GM12874 (cell line): ENCODE measurements around the gene KBTBD12.

ENCODE experiments used
- CTCF ChIP-seq: IDR thresholded peaks from 2 replicates; pipeline ENCODE4 v1.5.1; 2011; ENCODE audit warnings: low read depth, mild to moderate bottlenecking, control low read depth, low read length, moderate library complexity; ENCODE audit not compliant: insufficient read depth

Gene KBTBD12

DNA sequence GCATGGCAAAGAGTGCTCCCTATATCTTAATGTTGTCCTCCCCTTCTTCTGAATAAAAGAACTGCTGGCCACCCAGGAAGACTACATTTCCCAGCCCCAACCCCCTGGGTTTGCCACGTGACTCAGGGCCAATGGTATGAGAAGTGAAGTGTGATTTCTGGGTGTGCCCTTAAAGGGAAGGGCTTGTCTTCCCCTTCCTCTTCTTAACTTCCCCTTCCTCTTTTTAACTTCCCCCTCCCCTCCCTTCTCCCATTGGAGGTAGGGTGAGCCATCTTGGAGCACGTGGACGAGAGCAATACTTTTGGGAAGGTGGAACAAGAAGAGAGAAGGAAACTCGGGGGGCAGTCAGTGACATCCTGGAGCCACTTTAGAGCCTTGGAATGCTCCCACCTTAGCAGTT is 6.8 kb upstream of the KBTBD12 start:
- no peak for TF ChIP-seq CTCF

DNA sequence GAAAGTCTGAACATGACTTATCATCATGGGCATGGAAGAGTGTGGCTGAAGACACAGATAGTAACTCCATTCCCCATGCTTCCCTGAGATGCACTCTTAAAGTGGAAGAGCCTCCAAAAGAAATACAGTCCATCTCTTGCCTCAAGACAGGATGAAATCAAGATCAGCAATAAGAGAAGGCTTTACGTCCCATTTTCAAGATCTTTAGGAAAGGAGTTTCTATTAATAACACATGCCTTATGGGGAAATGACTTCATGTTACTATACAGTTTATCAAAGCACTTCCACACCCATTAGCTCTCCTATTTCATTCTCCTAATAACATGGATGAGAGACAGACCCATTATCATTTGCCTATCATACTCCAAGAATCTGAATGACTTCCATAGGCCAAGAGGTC is 6.1 kb upstream of the KBTBD12 start:
- no peak for TF ChIP-seq CTCF

DNA sequence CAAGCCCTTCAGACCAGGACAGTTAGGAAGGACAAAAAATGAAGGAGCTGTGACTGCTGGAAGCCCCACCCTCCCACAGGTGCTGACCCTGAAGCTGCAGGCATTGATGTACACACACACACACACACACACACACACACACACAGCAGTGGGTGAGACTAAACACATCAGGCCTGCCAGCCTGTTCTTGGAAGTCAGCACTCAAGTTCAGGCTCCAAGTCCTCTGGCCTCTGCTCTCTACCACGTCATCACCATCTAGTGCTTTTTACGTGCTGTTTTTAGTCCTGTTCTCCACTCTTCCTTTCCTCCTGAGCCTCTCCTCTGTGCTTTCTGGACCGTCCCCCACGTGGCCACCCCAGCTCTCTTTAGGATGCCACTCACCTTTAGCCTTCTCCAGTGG is 5.4 kb upstream of the KBTBD12 start:
- no peak for TF ChIP-seq CTCF

- no peak for TF ChIP-seq CTCF
These were observed 3.6 kb upstream of the KBTBD12 start for GRCh38 chr3:127911421-127911931.

GRCh38 chr3:127914584-127914983 is 448 bp upstream of the KBTBD12 start:
- TF ChIP-seq CTCF: no peak

DNA sequence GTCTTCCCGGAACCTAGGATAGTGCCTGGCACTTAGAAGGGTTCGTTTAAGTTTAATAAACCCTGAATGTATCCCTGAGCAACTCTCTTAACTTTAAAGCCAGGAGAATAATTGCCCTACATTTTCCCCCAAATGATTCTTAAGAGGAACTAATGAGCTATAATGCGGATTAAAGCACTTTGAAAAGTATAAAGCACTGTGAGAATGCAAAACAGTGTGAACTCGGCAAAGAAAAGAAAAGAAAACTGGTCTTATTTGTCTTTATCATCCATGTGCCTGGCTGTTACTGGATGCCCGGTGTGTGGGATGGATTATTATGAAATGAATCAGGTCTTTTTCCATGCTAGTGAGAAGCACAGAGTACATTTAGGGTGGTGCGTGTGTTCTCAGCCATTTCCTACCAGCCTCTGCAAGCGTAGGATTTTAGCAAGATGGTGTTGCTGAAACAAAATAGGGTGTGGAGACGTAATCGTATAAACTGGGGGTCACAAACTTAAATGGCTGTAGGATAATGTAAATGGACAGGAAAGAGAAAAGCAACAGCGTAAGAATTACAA is 983 bp downstream of the KBTBD12 start:
- no peak for TF ChIP-seq CTCF

- TF ChIP-seq CTCF: no peak
These were observed 5.7 kb downstream of the KBTBD12 start for GRCh38 chr3:127920738-127921137.

DNA sequence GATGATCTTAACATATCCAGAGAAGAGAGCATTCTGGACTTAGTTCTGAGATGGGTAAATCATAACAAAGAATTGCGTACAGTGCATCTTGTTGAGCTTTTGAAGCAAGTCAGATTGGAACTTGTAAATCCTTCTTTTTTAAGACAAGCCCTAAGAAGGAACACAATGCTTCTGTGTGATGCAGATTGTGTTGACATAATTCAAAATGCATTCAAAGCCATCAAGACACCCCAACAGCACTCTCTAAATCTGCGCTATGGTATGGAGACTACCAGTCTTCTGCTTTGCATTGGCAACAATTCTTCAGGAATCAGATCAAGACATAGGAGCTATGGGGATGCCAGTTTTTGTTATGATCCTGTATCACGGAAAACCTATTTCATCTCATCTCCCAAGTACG is 8.6 kb downstream of the KBTBD12 start:
- no peak for TF ChIP-seq CTCF
